CD4-positive, alpha-beta T cell treated with Interleukin-17A for 4 hours (primary cell): ENCODE measurements around the gene OR4D1.
"Not testable (repeated sequence)": the region's sequence is repeated elsewhere in the genome, so short reads cannot be mapped to it uniquely, and the experiment has no call there.

Experiments
- DNase-seq: peaks from one replicate; pipeline ENCODE4 v3.0.0-alpha.2; 2020; ENCODE audit warnings: mixed read lengths

The OR4D1 gene

GRCh38 chr17:58147930-58148434 lies at the start of gene OR4D1:
Gene OR4D1 (plus strand): TSS chr17:58148384. CDS start chr17:58155154, 6,770 bp downstream.
- no peak for DNase-seq

GRCh38 chr17:58100506-58100905 lies 47.7 kb upstream of the OR4D1 start:
- no peak for DNase-seq

- not testable (repeated sequence) for DNase-seq
Observed at GRCh38 chr17:58101898-58102297, 46.3 kb upstream of the OR4D1 start.

- no peak for DNase-seq
Observed at GRCh38 chr17:58105093-58105492, 43.1 kb upstream of the OR4D1 start.

- no peak for DNase-seq
Observed at GRCh38 chr17:58107306-58107705, 40.9 kb upstream of the OR4D1 start.

GRCh38 chr17:58109197-58109596 lies 39.0 kb upstream of the OR4D1 start:
- DNase-seq, result no peak

GRCh38 chr17:58110012-58110411 lies 38.2 kb upstream of the OR4D1 start:
- no peak for DNase-seq

- no peak for DNase-seq
Observed at GRCh38 chr17:58111676-58112075, 36.5 kb upstream of the OR4D1 start.

- DNase-seq, result peak; percentile 86
Observed at GRCh38 chr17:58112970-58113631, 35.1 kb upstream of the OR4D1 start.

GRCh38 chr17:58113947-58114346 lies 34.2 kb upstream of the OR4D1 start:
- no peak for DNase-seq

GRCh38 chr17:58117382-58117781 lies 30.8 kb upstream of the OR4D1 start:
- no peak for DNase-seq

GRCh38 chr17:58119491-58119890 lies 28.7 kb upstream of the OR4D1 start:
- DNase-seq, result no peak

- peak; percentile 68 for DNase-seq
Observed at GRCh38 chr17:58120195-58120822, 27.9 kb upstream of the OR4D1 start.

- peak; percentile 59 for DNase-seq
Observed at GRCh38 chr17:58121925-58122324, 26.3 kb upstream of the OR4D1 start.

GRCh38 chr17:58127846-58128245 lies 20.3 kb upstream of the OR4D1 start:
- no peak for DNase-seq

GRCh38 chr17:58132697-58133096 lies 15.5 kb upstream of the OR4D1 start:
- not testable (repeated sequence) for DNase-seq

- no peak for DNase-seq
Observed at GRCh38 chr17:58136669-58137279, 11.4 kb upstream of the OR4D1 start.

GRCh38 chr17:58141505-58141904 lies 6.7 kb upstream of the OR4D1 start:
- DNase-seq, result no peak

- not testable (repeated sequence) for DNase-seq
Observed at GRCh38 chr17:58143335-58143734, 4.8 kb upstream of the OR4D1 start.

- DNase-seq, result no peak
Observed at GRCh38 chr17:58144801-58145200, 3.4 kb upstream of the OR4D1 start.

GRCh38 chr17:58148609-58149008 lies 425 bp downstream of the OR4D1 start:
- DNase-seq, result no peak

- DNase-seq, result no peak
Observed at GRCh38 chr17:58150394-58150793, 2.2 kb downstream of the OR4D1 start.

GRCh38 chr17:58153046-58153445 lies 4.9 kb downstream of the OR4D1 start:
- peak; percentile 79 for DNase-seq

GRCh38 chr17:58153671-58154070 lies 5.5 kb downstream of the OR4D1 start:
- DNase-seq, result no peak
